ENCODE measurements around the gene ITGA6.

- no peak for TF ChIP-seq POLR2A (IDR thresholded peaks at IDR 0.05; ENCODE audit: low read length)
- no peak for TF ChIP-seq GATA1 (IDR thresholded peaks at IDR 0.05; ENCODE audit: low read depth, low read length)
Observed at GRCh38 chr2:172380436-172381274, 46.7 kb upstream of the ITGA6 start.

Data from erythroblast (primary cell).